Endothelial cell of umbilical vein (primary cell): ENCODE measurements around the gene TMCO2. TPM values are rescaled to one million over a fixed set of nuclear protein-coding genes. Genes with fewer than 3 reads are reported as not detected.

Experiments
- BruUV-seq: library from RNA; stranded (reverse); fragments of 400-500 nt; replicated peaks from 2 replicates; lab custom pipeline; 2021; lab: Mats Ljungman, UMichigan
- CTCF ChIA-PET: fragments of 300-600, 350-600 bp; sonication (Branson Sonifier 250); formaldehyde crosslinking; loops from one replicate; lab custom pipeline; 2021; ENCODE audit warnings: antibody characterized with exemption, inconsistent platforms; lab: Charles Lee
- POLR2A ChIA-PET: fragments of 300-600, 350-600 bp; sonication (Branson Sonifier 250); formaldehyde crosslinking; loops from one replicate; lab custom pipeline; 2021; ENCODE audit warnings: antibody characterized with exemption, inconsistent platforms; lab: Charles Lee
- DNase-seq: peaks from one replicate; pipeline ENCODE4 v3.0.0-alpha.2; 2011; ENCODE audit warnings: low read depth, low spot score
- FAIRE-seq: peaks from 2 replicates; lab custom pipeline; 2011; peaks lifted over from hg19 to GRCh38; lab: Jason Lieb, UNC
- H2AFZ ChIP-seq: 2 replicates; pipeline ENCODE4 v1.6.0; 2012; ENCODE audit warnings: low read depth, low read length, control low read depth, inconsistent platforms
- H3K27ac ChIP-seq: 2 replicates; pipeline ENCODE4 v1.5.1; 2011; ENCODE audit warnings: low read depth, mild to moderate bottlenecking, control low read depth, low read length, moderate library complexity; ENCODE audit not compliant: insufficient read depth
- H3K27me3 ChIP-seq, 2 experiments: 2 replicates each; pipeline versions ENCODE4 v1.6.0 to v1.6.1; 2011; ENCODE audit warnings: low read length in 2 of 2, mixed read lengths in 1 of 2; ENCODE audit not compliant: control insufficient read depth in 2 of 2, insufficient read depth in 2 of 2
- H3K36me3 ChIP-seq, 2 experiments: 2 replicates in 1 of 2; 3 replicates in 1 of 2; pipeline ENCODE4 v1.5.1; 2011; ENCODE audit warnings: low read length in 2 of 2, mild to moderate bottlenecking in 1 of 2, moderate library complexity in 1 of 2; ENCODE audit not compliant: control insufficient read depth in 2 of 2, insufficient read depth in 2 of 2; ENCODE audit errors: extremely low read depth in 1 of 2
- H3K4me1 ChIP-seq: 3 replicates; pipeline ENCODE4 v1.5.1; 2011; ENCODE audit warnings: mild to moderate bottlenecking, low read length; ENCODE audit not compliant: control insufficient read depth, insufficient read depth; ENCODE audit errors: extremely low read depth
- H3K4me2 ChIP-seq: 2 replicates; pipeline ENCODE4 v1.6.1; 2011; ENCODE audit warnings: low read length, control low read depth, mixed read lengths; ENCODE audit not compliant: insufficient read depth
- H3K4me3 ChIP-seq, 3 experiments: fragments of 200-600 bp in 1 of 3; sonication (generic), shearing (Covaris generic) in 1 of 3; replicated peaks in 1 of 3; 2 replicates each; pipeline ENCODE4 v1.5.1; 2011 to 2016; ENCODE audit warnings: control low read depth in 3 of 3, low read length in 3 of 3, mild to moderate bottlenecking in 2 of 3, inconsistent platforms in 1 of 3, low read depth in 1 of 3, moderate library complexity in 1 of 3; ENCODE audit not compliant: insufficient read depth in 1 of 3
- H3K79me2 ChIP-seq: 2 replicates; pipeline ENCODE4 v1.6.0; 2012; ENCODE audit warnings: low read length, inconsistent platforms; ENCODE audit not compliant: control insufficient read depth, insufficient read depth
- H3K9ac ChIP-seq: replicated peaks from 2 replicates; pipeline ENCODE3; 2011; ENCODE audit warnings: low read length, control low read depth; ENCODE audit not compliant: insufficient read depth; ENCODE audit errors: extremely low read depth
- H3K9me1 ChIP-seq: replicated peaks from 3 replicates; pipeline ENCODE4 v1.6.0; 2011; ENCODE audit warnings: mild to moderate bottlenecking, low read length; ENCODE audit not compliant: control insufficient read depth, insufficient read depth; ENCODE audit errors: extremely low read depth
- H3K9me3 ChIP-seq: replicated peaks from 2 replicates; pipeline ENCODE4 v1.5.1; 2012; ENCODE audit warnings: low read length, inconsistent platforms; ENCODE audit not compliant: control insufficient read depth, insufficient read depth
- H4K20me1 ChIP-seq: replicated peaks from 2 replicates; pipeline ENCODE3; 2011; ENCODE audit warnings: mild to moderate bottlenecking, low read length; ENCODE audit not compliant: control insufficient read depth, insufficient read depth; ENCODE audit errors: extremely low read depth
- EZH2 ChIP-seq: IDR thresholded peaks from 2 replicates; pipeline ENCODE4 v1.6.1; 2012; ENCODE audit warnings: borderline replicate concordance, low read depth, mild to moderate bottlenecking, moderate library complexity, low read length, inconsistent platforms; ENCODE audit not compliant: severe bottlenecking
- FOS ChIP-seq: IDR thresholded peaks from 2 replicates; pipeline ENCODE4 v1.6.1; 2011; ENCODE audit warnings: mild to moderate bottlenecking, low read length, moderate library complexity, borderline replicate concordance; ENCODE audit not compliant: insufficient read depth
- GATA2 ChIP-seq: IDR thresholded peaks from 2 replicates; pipeline ENCODE4 v1.7.0; 2011; ENCODE audit warnings: low read depth, mild to moderate bottlenecking, moderate library complexity, mixed read lengths, low read length; ENCODE audit not compliant: insufficient read length, insufficient read depth
- MAX ChIP-seq: IDR thresholded peaks from 2 replicates; pipeline ENCODE4 v1.6.1; 2011; ENCODE audit not compliant: insufficient read depth, insufficient read length
- POLR2AphosphoS5 ChIP-seq: IDR thresholded peaks from 2 replicates; pipeline ENCODE4 v1.6.1; 2012; ENCODE audit warnings: low read depth, mild to moderate bottlenecking, control low read depth, low read length, moderate library complexity; ENCODE audit not compliant: insufficient read depth
- dilution Hi-C: fragments of 300-500 bp; cut with MboI; formaldehyde crosslinking; loops from one replicate; pipeline ENCODE4 v1.15.0; 2019; ENCODE audit warnings: low sequenced_read_pairs; ENCODE audit not compliant: extremely low pct_ligation_motif_present
- intact Hi-C: fragments of 100-400 bp; cut with micrococcal nuclease; formaldehyde crosslinking; loops from one replicate; pipeline ENCODE4 v1.10.0; 2022
- polyA plus RNA-seq, 4 experiments: library from polyadenylated mRNA; depleted of rRNA in 3 of 4; stranded (reverse) in 3 of 4; unstranded in 1 of 4; fragments of >200 nt; gene quantifications; 2 replicates each; pipeline versions ENCODE4 v1.2.1 to v1.2.3, GENCODE V29; 2011 to 2012; ENCODE audit warnings: missing spikeins in 1 of 4
- total RNA-seq: library from RNA; stranded (reverse); gene quantifications from 2 replicates; pipeline ENCODE4 v1.2.3, GENCODE V29; 2021
- TF ChIP-seq, protein P1 (sequence below), 2 donors: IDR thresholded peaks; 1 replicate in 1 of 2; 2 replicates in 1 of 2; pipeline ENCODE4 v1.5.1; 2011; ENCODE audit warnings: low read length in 2 of 2, mild to moderate bottlenecking in 2 of 2, moderate library complexity in 2 of 2, control low read depth in 1 of 2, inconsistent platforms in 1 of 2, low read depth in 1 of 2; ENCODE audit not compliant: insufficient read depth in 1 of 2; ENCODE audit errors: extremely low read depth in 1 of 2

Gene TMCO2
- total and polyA plus RNA-seq, 2 donors (not counting 3 experiments of a cell fraction or from before 2014, with no cell fraction given): not detected

DNA sequence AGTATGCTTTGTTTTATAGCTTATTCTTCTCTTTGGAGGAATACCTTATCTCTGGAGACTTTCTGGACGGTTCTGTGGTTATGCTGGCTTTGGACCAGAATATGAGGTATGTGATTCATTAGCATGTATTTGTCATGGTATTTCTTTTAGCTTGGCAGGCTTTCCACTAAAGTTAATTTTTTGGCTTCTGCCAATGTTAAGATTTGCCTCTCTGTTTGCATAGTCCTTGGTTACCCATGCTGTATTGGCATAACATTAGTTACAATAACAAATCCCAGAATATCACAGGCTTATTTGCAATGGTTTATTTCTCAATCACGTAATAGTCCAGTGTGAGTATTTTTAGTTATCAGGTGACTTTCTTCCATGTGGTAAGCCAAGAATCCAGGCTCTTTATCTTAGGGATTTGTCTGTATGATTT, 20.0 kb downstream of the TMCO2 start:
- FAIRE-seq: no peak
- no TSS peak for BruUV-seq
- no peak overlapping the region for H3K4me3 ChIP-seq
- H3K9me1 ChIP-seq: no peaks in the 10 kb centered on the region
- peaks cover 9% of the 10 kb centered on the region for H3K79me2 ChIP-seq
- no peak overlapping the region for H3K9ac ChIP-seq
- POLR2A ChIA-PET: no interaction called here
- intact Hi-C loops: no loop called here
- DNase-seq: peak; percentile 53
- H3K4me2 ChIP-seq: no peak overlapping the region
- H2AFZ ChIP-seq: no peak overlapping the region
- dilution Hi-C loops: no loop called here
- H3K27me3 ChIP-seq: no peaks in the 10 kb centered on the region
- peaks cover 15 to 18% of the 10 kb centered on the region in 2 experiments for H3K36me3 ChIP-seq
- no peak overlapping the region for H3K27ac ChIP-seq
- CTCF ChIA-PET: interaction anchor here (0.7 to 2.9 kb wide), 2 partner anchors 71 to 137 kb away, joined by 3 to 8 read pairs; no protein-coding TSS in a partner anchor
- H3K9me3 ChIP-seq: no peaks in the 10 kb centered on the region
- H4K20me1 ChIP-seq: no peaks in the 10 kb centered on the region
- H3K4me1 ChIP-seq: no peaks in the 10 kb centered on the region
- TF ChIP-seq MAX (no peak), GATA2 (no peak), EZH2 (no peak), POLR2AphosphoS5 (no peak), FOS (no peak)
- TF ChIP-seq, protein P1, sequence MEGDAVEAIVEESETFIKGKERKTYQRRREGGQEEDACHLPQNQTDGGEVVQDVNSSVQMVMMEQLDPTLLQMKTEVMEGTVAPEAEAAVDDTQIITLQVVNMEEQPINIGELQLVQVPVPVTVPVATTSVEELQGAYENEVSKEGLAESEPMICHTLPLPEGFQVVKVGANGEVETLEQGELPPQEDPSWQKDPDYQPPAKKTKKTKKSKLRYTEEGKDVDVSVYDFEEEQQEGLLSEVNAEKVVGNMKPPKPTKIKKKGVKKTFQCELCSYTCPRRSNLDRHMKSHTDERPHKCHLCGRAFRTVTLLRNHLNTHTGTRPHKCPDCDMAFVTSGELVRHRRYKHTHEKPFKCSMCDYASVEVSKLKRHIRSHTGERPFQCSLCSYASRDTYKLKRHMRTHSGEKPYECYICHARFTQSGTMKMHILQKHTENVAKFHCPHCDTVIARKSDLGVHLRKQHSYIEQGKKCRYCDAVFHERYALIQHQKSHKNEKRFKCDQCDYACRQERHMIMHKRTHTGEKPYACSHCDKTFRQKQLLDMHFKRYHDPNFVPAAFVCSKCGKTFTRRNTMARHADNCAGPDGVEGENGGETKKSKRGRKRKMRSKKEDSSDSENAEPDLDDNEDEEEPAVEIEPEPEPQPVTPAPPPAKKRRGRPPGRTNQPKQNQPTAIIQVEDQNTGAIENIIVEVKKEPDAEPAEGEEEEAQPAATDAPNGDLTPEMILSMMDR (IDR thresholded peaks at IDR 0.05; ENCODE audit: extremely low read depth in 1 of 2, insufficient read depth in 1 of 2, low read depth in 1 of 2, low read length in 2 of 2): no peak
